ENCODE measurements around the gene DNAJC13. TPM values are rescaled to one million over a fixed set of nuclear protein-coding genes. Genes with fewer than 3 reads are reported as not detected.
A peak's percentile ranks its signal among the peaks of the same experiment; 100 is the strongest.

Gene DNAJC13
- total RNA-seq, 2 donors from 2014 or later: 39.4 to 40.5 TPM

- Mint-ChIP-seq H3K36me3 (ENCODE audit: low read depth) (peaks cover 14% of the 10 kb centered on the region), H3K4me1 (peaks cover 37% of the 10 kb centered on the region), H3K9me3 (no peaks in the 10 kb centered on the region), H3K27me3 (ENCODE audit: insufficient read depth) (no peaks in the 10 kb centered on the region), H3K4me3 (peak overlapping the region; percentile 93), H3K27ac (peak overlapping the region; percentile 94)
- TF ChIP-seq CTCF (conservative IDR thresholded peaks at IDR 0.05): no peak
- DNase-seq: peak; percentile 80
- WGBS, 2 experiments (ENCODE audit: insufficient coverage in 1 of 2, insufficient read length in 1 of 2): 0% methylated on average over 10 to 28 of the region's 28 CpGs
- peak overlapping the region; percentile 100 for H3K4me3 ChIP-seq (ENCODE audit: low read length)
- H3K27ac ChIP-seq (ENCODE audit: low read depth, low read length): peak overlapping the region; percentile 84
- peak overlapping the region; percentile 88 for H3K9ac ChIP-seq (ENCODE audit: extremely low read depth, low read length, poor library complexity, severe bottlenecking)
- H3K36me3 ChIP-seq (ENCODE audit: control insufficient read depth, insufficient read depth, low read length): peaks cover 15% of the 10 kb centered on the region
- no peaks in the 10 kb centered on the region for H3K4me1 ChIP-seq (ENCODE audit: control insufficient read depth, insufficient read depth, low read length)
- H3K27me3 ChIP-seq (ENCODE audit: control insufficient read depth, insufficient read depth, low read length, poor library complexity, severe bottlenecking): no peaks in the 10 kb centered on the region
- no peaks in the 10 kb centered on the region for H3K9me3 ChIP-seq (ENCODE audit: control insufficient read depth, low read length)
Observed at GRCh38 chr3:132417695-132418411, 551 bp downstream of the DNAJC13 start.

- TF ChIP-seq CTCF (conservative IDR thresholded peaks at IDR 0.05): no peak
- Mint-ChIP-seq H3K27ac (no peak overlapping the region), H3K4me1 (peaks cover 34% of the 10 kb centered on the region), H3K9me3 (no peaks in the 10 kb centered on the region), H3K27me3 (ENCODE audit: insufficient read depth) (no peaks in the 10 kb centered on the region), H3K4me3 (peak overlapping the region; percentile 93), H3K36me3 (ENCODE audit: low read depth) (peaks cover 14% of the 10 kb centered on the region)
- 69 to 100% methylated on average over 2 to 4 of the region's 4 CpGs for WGBS, 2 experiments (ENCODE audit: insufficient coverage in 1 of 2, insufficient read length in 1 of 2)
- H3K4me3 ChIP-seq (ENCODE audit: low read length): peak overlapping the region; percentile 100
- H3K9ac ChIP-seq (ENCODE audit: extremely low read depth, low read length, poor library complexity, severe bottlenecking): peak overlapping the region; percentile 88
- DNase-seq: no peak
- no peaks in the 10 kb centered on the region for H3K4me1 ChIP-seq (ENCODE audit: control insufficient read depth, insufficient read depth, low read length)
- no peaks in the 10 kb centered on the region for H3K27me3 ChIP-seq (ENCODE audit: control insufficient read depth, insufficient read depth, low read length, poor library complexity, severe bottlenecking)
- no peaks in the 10 kb centered on the region for H3K9me3 ChIP-seq (ENCODE audit: control insufficient read depth, low read length)
- no peak overlapping the region for H3K27ac ChIP-seq (ENCODE audit: low read depth, low read length)
- H3K36me3 ChIP-seq (ENCODE audit: control insufficient read depth, insufficient read depth, low read length): peaks cover 15% of the 10 kb centered on the region
Observed at GRCh38 chr3:132418916-132419315, 1.6 kb downstream of the DNAJC13 start.

- H3K36me3 Mint-ChIP-seq (ENCODE audit: low read depth): peaks cover 14% of the 10 kb centered on the region
- 82 to 93% methylated on average over 1 to 3 of the region's 4 CpGs for WGBS, 2 experiments (ENCODE audit: insufficient coverage in 1 of 2, insufficient read length in 1 of 2)
Observed at GRCh38 chr3:132421832-132422231, 4.5 kb downstream of the DNAJC13 start.

More at GRCh38 chr3:132421832-132422231, 4.5 kb downstream of the DNAJC13 start:
- no peak for DNase-seq
- no peak for TF ChIP-seq CTCF (conservative IDR thresholded peaks at IDR 0.05)
- peaks cover 31% of the 10 kb centered on the region for H3K36me3 ChIP-seq (ENCODE audit: control insufficient read depth, insufficient read depth, low read length)
- Mint-ChIP-seq H3K27ac (no peak overlapping the region), H3K4me1 (peaks cover 17% of the 10 kb centered on the region), H3K4me3 (no peak overlapping the region), H3K9me3 (no peaks in the 10 kb centered on the region), H3K27me3 (ENCODE audit: insufficient read depth) (no peaks in the 10 kb centered on the region)
- H3K4me1 ChIP-seq (ENCODE audit: control insufficient read depth, insufficient read depth, low read length): no peaks in the 10 kb centered on the region
- no peak overlapping the region for H3K4me3 ChIP-seq (ENCODE audit: low read length)
- no peaks in the 10 kb centered on the region for H3K27me3 ChIP-seq (ENCODE audit: control insufficient read depth, insufficient read depth, low read length, poor library complexity, severe bottlenecking)
- no peaks in the 10 kb centered on the region for H3K9me3 ChIP-seq (ENCODE audit: control insufficient read depth, low read length)
- no peak overlapping the region for H3K27ac ChIP-seq (ENCODE audit: low read depth, low read length)
- H3K9ac ChIP-seq (ENCODE audit: extremely low read depth, low read length, poor library complexity, severe bottlenecking): no peak overlapping the region

Data from endodermal cell (in vitro differentiated cells).